ENCODE measurements around the gene CDX2. TPM values are rescaled to one million over a fixed set of nuclear protein-coding genes. Genes with fewer than 3 reads are reported as not detected.
"Not testable (repeated sequence)": the region's sequence is repeated elsewhere in the genome, so short reads cannot be mapped to it uniquely, and the experiment has no call there.

CDX2 gene, protein sequence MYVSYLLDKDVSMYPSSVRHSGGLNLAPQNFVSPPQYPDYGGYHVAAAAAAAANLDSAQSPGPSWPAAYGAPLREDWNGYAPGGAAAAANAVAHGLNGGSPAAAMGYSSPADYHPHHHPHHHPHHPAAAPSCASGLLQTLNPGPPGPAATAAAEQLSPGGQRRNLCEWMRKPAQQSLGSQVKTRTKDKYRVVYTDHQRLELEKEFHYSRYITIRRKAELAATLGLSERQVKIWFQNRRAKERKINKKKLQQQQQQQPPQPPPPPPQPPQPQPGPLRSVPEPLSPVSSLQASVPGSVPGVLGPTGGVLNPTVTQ
- not detected in 2 replicates for total RNA-seq

DNA sequence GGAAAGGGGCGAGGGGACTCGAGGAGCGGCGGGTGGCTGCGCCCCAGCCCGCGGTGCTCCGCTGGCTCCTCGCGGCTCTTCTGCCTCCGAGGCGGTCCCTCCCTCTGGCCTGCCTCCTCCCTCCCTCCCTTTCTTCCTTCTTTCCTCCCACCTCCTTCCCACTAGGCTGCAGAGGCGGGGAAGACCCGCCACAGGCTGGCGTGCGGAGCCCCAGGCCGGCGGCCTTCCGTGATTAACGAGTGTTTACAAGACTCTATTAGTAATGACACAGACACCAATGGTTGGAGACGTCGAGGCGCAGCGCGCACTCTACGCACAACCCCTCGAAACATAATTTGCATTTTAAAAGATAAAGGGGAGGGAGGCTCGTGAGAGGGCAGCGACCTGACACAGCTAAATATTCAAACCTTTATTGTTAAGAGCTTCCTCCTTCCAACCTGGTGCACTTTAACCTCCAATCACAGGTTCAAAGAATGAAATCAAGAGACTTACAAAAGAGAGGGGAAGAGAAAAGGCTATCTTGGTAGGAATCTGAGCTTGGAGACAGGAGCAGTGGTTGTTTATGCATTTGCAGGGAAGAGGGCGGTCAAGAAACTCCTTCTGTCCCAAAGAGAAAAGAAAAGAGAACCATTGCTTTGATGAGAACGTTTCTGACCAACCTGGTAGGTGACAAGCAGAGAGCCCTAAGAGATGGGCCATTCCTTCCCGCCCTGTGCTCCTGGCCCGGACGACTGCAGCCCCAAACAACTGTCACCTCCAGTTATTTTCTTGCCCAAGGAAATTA is at the start of gene CDX2:
TSS of gene CDX2 (minus strand) at position 234 of the 784 bp plus-strand sequence. CDS start 309 bp downstream, outside the sequence.
- intact Hi-C loops (cut with micrococcal nuclease) = loop anchor here (1.0 to 2.0 kb wide), 2 partner anchors 43 to 48 kb away; no protein-coding TSS in a partner anchor

DNA sequence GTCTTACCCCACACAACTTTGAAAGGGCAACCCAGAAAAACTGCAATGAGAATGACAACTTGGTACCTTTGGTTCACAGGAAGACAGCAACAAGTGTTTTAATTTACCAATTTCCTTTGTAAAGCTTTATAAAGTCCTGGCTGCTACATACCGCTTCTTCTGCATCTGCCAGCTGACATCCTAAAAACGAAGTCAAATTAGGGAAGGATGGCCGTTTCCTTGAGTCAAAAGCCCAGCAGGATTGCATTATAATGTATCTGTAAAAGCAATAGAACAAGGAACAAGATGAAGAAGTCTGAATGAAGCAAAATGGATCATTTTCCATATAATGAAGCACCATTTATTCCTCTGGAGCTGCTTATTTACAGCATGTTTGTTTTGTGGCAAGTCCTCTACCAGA is 45.2 kb upstream of the CDX2 start:
- intact Hi-C loops (cut with micrococcal nuclease) = no loop called here

DNA sequence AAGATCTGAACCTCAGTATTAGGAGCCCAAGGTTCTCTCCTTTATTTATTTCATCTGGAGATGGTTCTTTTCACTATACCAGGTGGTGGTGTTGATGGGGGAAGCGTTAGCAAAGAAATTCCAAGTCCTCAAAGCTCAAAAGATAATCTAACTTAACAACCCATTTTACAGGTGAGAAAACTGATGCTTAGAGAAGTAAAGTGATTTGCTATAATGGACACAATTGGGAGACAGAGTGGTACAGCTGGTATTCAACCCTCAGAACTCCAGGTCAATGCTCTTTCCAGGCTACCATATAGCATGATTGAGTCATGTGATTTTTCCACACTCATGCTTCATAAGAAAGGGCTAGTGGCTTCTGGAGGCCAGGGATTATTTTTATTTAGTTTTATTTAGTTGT is 44.4 kb upstream of the CDX2 start:
- intact Hi-C loops (cut with micrococcal nuclease) = no loop called here

DNA sequence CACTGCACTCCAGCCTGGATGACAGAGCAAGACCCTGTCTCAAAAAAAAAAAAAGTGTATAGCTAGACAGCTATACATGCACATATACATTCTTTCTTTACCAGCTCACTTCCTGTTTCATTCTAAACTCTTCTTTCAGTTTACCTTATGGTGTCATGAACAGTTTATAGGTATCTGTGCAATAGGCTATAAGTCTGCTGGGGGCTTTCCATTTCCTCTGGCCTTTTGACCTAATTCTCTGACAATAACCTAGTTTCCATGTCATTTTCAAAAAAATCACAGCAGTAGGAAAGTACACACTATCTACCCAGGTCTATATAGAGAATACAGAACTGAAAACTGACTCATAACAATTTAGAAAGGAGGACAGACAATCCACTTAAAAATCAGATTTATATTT is 43.8 kb upstream of the CDX2 start:
- intact Hi-C loops (cut with micrococcal nuclease) = no loop called here

DNA sequence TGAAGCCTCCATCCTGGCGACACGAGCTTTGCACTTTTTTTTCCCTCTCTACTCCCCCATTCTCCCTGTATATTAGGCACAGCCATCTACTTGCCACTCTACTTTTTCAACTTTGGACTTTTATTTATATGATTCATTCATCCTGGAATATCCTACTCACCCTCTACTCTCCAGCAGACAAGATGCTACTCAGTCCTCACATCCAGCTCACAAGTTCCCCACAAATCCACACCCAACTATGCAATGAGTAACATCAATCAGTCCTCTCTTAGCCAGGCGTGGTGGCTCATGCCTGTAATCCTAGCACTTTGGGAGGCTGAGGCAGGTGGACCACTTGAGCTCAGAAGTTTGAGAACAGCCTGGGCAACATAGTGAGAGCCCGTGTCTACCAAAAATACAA is 43.3 kb upstream of the CDX2 start:
- intact Hi-C loops (cut with micrococcal nuclease) = no loop called here

DNA sequence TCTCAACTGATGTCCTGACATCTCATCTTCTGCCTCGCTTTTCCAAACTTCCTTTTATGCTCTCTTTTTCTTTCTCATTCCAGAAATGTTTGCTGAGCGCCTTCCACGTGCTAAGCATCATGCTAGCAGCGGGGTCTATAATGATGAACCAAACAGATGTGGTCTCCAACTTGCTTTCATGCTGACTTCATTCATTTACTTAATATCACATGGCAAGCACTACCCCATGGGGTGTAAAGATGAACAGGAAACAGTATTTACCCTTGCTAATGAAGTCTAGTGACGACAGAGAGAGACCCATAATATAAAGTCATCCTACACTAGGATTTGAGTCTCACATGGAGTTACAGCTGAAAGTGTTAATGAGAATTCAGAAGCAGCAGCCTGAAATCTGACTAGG is 40.9 kb upstream of the CDX2 start:
- intact Hi-C loops (cut with micrococcal nuclease) = no loop called here

DNA sequence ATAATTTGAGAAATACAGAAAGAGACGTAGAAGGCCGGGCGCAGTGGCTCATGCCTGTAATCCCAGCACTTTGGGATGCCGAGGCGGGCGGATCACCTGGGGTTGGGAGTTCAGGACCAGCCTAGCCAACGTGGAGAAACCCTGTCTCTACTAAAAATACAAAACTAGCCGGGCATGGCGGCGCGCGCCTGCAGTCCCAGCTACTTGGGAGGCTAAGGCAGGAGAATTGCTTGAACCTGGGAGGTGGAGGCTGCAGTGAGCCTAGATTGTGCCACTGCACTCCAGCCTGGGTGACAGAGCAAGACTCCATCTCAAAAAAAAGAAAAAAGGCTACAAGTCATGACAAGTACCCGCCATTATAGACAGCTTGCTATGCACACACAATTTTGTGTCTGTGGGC is 35.9 kb upstream of the CDX2 start:
- intact Hi-C loops (cut with micrococcal nuclease) = not testable (repeated sequence)

DNA sequence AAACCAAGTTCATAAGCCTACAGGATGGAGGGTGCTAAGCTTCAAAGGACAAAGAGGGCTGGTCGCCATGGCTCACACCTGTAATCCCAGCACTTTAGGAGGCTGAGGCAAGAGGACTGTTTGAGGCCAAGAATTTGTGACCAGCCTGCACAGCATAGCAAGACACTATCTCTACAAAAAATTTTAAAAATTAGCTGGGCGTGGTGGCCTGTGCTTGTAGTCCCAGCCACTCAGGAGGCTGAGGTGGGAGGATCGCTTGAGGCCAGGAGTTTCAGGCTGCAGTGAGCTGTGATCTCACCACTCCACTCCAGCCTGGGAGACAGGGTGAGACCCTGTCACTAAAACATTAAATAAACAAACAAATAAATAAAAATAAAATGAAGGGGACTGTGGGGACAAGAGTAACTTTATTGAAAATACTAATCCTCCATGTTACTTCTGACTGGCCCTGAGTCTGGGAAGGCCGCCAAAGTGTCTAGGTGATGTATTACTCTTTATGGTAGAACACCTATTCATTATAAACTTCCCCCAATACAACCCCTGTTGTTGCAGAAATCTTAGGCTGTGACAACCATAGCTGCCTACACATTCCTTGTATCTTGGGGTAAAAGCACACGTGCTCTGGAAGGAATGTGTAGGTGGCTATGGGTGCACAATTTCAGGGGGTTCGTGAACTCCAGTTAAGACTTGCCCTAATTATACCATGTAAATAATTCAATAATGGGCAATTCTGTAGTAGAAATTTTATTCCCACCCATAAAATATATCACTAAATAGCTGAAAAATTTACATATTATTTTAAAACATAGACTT is 34.0 kb upstream of the CDX2 start:
- intact Hi-C loops (cut with micrococcal nuclease) = no loop called here

DNA sequence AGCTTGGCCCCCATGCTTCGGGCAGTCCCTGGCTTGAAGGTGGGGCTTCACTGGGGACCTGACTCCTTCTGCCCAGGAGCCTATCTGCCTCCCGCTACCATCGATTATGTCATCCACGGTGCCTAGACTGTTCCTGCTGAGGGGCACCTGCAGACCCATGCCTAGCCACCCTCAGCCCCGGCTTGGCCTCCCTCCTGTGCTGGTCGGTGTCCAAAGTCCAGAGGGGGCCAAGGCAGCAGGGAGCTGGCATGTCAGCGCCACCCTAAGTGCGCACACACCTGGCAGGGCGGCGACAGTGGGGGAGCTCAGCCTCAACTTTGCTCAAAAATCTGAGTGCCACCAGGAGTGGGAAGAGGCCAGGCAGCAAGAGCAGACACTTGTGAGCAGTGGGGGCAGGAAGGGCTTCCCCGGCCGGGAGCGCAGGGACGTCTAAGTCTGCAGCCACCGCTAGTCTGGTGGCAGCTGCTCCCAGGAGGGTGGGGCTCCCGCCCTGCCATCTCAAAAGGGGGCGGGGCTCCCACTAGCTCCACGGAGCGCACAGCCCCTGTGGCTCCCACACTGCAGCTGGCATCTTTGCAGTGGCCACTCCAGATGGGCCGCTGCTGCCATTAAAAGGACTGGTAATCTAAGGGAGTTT is 32.8 kb upstream of the CDX2 start:
- intact Hi-C loops (cut with micrococcal nuclease) = no loop called here

DNA sequence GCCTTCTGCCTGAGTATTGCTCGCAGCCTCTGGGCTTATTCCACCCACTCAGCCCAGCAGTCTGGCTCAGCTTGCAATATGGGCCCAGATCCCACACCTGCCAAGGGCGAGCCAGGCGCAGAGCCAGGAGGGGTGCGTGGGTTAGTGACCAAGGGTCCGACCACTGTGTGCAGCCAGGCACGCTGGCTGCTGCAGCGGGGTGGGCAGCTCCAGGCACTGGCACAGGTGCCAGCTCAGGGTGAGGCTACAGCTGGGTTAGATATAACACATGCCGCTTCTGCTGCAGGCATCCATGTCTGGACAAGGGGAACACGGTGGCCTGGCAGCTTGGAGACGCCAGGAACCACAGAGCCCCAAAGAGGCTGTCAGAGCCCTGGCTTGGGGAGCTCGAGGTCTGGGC is 31.9 kb upstream of the CDX2 start:
- intact Hi-C loops (cut with micrococcal nuclease) = no loop called here

DNA sequence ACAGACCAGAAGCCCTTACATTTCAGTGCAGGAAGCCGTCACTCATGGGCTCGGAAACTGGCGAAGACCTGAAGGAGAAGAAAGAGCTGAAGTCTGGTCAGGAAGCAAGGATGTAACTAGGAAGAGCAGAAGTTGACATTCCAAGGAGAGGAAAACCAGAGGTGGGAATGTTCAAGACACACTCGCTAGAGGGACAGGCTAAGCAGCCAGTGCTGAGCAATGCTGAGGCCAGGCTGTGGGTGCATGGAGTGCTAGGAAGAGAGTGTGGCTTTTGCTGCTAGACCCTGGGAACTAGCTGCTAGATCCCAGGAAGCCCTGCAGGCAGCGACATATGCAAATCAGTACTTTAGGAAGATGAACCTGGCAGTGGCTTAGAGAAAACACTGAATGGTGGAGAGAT is 31.5 kb upstream of the CDX2 start:
- intact Hi-C loops (cut with micrococcal nuclease) = no loop called here

DNA sequence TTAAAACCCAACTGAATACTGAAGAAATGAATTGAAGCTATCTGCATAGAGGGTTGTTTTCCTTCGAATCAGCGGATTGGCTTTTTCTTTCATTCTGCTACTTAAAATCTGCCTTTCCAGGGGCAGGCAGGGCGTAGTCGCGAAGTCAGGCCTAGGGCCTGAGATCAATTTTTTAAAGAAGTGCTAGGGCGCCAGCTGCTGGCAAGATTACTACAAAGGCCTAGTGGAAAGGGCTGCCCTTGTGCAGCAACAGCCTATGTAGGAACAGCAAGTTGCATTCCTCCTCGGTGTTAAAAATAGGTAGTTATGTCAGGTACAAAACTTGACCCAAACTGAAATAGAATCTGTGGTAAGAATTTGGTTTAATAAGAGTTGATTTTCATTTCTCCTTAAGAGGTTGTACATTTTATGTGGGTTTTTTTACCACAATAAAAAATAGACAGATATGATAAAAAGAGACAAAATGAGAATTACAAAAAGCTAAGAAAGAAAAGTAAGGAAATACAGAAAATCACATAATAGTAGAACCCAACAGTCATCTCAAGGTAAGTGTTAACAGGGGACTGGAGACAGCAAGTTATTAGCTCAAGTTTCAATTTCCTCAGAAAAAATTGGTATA is 28.9 kb upstream of the CDX2 start:
- intact Hi-C loops (cut with micrococcal nuclease) = no loop called here

DNA sequence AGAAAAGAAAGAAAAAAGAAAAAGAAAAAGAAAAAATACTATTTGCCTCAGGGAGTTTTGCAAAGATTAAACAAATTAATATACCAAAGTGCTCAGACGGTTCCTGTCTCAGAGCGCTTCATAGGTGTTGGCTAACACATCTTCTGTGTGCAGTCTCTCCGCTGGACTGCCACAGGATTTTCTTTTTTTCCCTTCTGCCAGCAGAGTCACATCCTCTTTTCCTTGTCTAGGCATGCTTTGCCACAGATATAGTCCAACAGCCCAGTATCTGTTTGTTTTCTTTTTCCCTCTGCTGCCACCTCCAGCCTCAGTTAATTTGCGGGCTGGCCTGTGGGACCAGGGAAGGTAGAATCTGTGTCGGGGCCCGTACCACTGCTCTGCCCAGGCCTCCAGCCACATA is 22.8 kb upstream of the CDX2 start:
- intact Hi-C loops (cut with micrococcal nuclease) = no loop called here

DNA sequence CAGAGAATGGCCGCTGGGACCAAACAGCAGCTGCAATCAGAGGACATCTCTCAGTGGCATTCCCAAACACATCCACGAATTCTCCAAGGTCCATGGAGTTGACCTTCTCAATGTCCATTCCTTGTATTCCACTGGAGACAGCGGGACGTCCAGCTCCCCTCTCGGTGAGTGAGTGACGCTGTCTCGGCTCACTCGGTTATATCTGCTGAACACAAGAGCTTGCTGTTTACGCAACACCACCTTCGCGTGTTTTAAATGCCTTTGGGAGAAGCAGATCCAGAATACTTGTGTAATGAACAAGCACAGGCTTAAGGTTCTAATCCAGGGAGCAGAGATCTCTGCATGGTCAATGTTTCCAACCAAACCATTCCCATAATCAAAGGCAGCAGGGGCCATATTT is 19.4 kb upstream of the CDX2 start, which contains the start of gene URAD:
TSS of gene URAD (minus strand) at position 174 of the 400 bp plus-strand sequence. CDS start at position 118, 56 bp downstream.
- intact Hi-C loops (cut with micrococcal nuclease) = loop anchor here (10.0 kb wide), 1 partner anchor 454 kb away; no protein-coding TSS in a partner anchor

DNA sequence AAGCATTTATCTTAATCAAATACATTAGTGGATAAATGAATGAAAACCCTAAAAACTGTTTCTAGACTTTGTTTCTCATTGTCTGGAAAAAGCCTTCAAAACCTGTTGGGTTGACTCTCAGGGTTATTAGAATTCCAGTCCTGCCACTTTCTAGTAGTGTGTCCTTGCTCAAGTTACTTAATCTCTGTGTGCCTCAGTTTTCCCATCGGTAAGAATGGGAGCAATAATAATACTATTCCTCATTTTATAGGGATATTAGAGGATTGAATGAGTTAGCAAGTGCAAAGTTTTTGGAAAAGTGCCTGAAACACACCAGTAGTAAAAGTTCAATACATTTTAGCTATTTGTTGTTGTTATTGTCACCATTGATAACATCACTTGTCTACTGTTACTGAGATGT is 16.5 kb upstream of the CDX2 start:
- intact Hi-C loops (cut with micrococcal nuclease) = loop anchor here (10.0 kb wide), 1 partner anchor 451 kb away; no protein-coding TSS in a partner anchor

DNA sequence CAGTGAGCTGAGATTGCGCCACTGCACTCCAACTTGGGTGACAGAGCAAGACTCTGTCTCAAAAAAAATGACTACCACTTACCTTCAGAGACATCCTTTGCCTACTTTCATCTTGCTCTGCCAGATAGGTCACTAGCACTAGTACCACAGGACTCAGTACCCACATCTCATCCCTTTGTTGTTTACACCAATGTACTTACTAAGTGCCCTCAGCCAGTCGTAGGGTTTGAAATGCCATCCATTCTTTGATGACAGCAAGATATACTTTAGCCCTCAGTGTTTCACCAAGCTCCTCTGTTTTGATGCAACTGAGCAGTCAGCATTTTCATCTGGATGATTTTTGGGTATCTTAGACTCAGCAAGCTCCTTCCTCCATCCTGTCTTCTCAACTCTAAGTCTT is 13.2 kb upstream of the CDX2 start:
- intact Hi-C loops (cut with micrococcal nuclease) = loop anchor here (10.0 kb wide), 1 partner anchor 448 kb away; no protein-coding TSS in a partner anchor

DNA sequence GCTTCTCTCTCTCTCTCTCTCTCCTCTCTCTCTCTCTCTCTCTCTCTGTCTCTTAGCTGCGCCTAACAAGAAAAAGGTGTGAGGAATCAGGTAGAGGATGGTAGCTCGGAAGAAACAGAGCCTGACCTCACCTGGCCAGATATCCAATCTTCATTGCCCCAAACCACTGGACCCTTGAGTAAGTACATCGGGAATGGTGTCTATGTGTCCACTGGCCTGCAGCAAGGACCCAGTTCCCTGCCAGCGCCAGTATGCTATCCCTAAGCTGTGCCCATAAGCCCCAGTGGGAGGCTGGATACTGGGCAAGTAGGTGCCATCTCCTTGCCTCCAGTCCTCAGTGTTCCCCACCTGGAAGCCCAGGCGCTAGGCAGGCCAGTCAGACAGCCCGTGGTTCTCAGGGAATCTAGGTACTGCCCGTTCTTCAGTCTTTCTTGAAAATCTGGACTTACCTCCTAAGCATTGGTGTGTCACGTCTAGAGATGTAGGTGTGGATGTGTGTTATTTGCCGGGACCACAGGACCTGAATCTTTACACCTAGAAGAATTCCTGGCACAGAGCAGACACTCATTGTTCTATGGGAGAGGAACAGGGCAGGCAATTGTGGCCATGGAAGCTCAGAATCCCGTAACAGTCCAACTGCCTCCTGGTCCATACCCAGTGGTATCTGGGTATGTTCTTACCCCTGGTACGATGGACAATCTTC is 12.0 kb upstream of the CDX2 start:
- intact Hi-C loops (cut with micrococcal nuclease) = loop anchor here (10.0 kb wide), 1 partner anchor 446 kb away; no protein-coding TSS in a partner anchor

DNA sequence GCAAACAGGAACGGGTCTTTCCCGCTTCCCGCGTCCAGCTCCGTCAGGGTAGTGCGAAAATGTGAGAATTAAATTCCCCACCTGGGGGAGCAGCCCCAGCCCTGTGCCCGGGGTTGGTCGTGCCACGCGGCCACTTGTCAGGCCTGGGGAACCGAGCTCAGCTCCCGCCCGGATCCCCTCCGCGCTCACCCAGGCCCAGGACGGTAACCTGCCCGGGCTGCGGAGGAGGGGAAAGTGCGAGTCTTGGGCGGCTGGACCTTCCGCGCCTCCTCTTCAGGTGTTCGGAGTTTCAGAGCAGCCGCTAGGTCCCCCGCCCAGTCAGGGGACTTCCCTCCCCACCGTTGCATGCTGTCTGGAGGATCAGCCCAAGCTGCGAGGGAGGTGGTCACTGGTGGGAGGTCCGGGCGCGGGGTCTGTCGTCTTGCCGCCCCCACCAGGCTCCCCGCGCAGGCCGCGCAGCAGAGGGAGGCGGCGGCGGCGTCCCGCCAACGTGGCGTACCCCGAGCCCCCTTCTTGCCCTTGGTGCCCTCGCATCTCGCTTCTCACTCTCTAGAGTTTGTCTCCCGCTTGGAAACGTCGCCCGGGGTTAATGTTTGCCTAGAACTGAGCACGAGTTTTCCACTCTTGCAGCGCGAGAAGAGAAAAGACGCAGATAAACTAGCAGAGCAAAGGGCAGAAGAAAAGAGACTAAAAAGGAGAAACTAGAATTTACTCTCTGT is 11.3 kb upstream of the CDX2 start:
- intact Hi-C loops (cut with micrococcal nuclease) = loop anchor here (10.0 kb wide), 1 partner anchor 446 kb away; no protein-coding TSS in a partner anchor

DNA sequence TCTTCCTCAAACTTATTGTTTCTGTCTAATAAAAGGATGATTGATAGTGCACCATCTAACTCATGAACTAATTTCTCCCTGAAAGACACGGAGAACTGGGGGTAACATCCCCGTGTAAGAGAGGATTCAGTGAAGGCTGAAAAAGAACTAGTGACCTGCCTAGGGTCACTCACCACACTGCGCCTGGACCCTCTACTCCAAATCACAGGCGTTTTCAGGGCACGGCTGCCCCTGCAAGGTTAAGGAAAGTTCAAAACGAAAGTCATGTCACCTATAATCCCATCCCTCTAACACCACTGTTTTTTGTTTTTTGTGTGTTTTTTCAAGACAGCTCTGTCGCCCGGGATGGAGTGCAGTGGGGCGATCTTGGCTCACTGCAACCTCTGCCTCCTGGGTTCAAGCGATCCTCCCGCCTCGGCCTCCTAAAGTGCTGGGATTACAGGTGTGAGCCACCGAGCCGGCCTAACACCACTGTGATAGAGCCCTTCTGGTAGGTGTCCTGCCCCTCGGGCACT is 10.7 kb upstream of the CDX2 start:
- intact Hi-C loops (cut with micrococcal nuclease) = loop anchor here (10.0 kb wide), 1 partner anchor 445 kb away; no protein-coding TSS in a partner anchor

Data from T-helper 1 cell treated with Interleukin-12 subunit alpha and Interleukin-12 subunit beta and Interleukin-4 antibody, amounts not matched to agents 30 ng/mL and 1 ng/mL, for 36 hours (primary cell).